ENCODE measurements around the gene UBA7. TPM values are rescaled to one million over a fixed set of nuclear protein-coding genes. Genes with fewer than 3 reads are reported as not detected.

UBA7 gene, protein sequence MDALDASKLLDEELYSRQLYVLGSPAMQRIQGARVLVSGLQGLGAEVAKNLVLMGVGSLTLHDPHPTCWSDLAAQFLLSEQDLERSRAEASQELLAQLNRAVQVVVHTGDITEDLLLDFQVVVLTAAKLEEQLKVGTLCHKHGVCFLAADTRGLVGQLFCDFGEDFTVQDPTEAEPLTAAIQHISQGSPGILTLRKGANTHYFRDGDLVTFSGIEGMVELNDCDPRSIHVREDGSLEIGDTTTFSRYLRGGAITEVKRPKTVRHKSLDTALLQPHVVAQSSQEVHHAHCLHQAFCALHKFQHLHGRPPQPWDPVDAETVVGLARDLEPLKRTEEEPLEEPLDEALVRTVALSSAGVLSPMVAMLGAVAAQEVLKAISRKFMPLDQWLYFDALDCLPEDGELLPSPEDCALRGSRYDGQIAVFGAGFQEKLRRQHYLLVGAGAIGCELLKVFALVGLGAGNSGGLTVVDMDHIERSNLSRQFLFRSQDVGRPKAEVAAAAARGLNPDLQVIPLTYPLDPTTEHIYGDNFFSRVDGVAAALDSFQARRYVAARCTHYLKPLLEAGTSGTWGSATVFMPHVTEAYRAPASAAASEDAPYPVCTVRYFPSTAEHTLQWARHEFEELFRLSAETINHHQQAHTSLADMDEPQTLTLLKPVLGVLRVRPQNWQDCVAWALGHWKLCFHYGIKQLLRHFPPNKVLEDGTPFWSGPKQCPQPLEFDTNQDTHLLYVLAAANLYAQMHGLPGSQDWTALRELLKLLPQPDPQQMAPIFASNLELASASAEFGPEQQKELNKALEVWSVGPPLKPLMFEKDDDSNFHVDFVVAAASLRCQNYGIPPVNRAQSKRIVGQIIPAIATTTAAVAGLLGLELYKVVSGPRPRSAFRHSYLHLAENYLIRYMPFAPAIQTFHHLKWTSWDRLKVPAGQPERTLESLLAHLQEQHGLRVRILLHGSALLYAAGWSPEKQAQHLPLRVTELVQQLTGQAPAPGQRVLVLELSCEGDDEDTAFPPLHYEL
- total RNA-seq (2022): 26.3 and 40.9 TPM in 2 replicates
- percentile 44 among the genes with signal in this experiment for Bru-seq, nascent RNA
- BruChase-seq, experiment 1, labeled RNA remaining after a 6-hour chase: percentile 58 among the genes with signal in this experiment
- BruChase-seq, experiment 2, labeled RNA remaining after a 2-hour chase: percentile 57 among the genes with signal in this experiment
- long read RNA-seq, partial matches to known transcripts: 4 of 6 reads
- long read RNA-seq, other reads (novel, unspliced or antisense): 1 of 6 reads

- Mint-ChIP-seq H3K27ac (ENCODE audit: unreplicated experiment) (no peak within 1 kb of the TSS), H3K4me3 (ENCODE audit: low read depth, unreplicated experiment) (peak within 1 kb of the TSS; percentile 28), H3K36me3 (ENCODE audit: insufficient read depth, unreplicated experiment) (no peaks in the 10 kb centered on the region), H3K9me3 (ENCODE audit: low read depth, unreplicated experiment) (no peaks in the 10 kb centered on the region), H3K27me3 (ENCODE audit: unreplicated experiment) (no peaks in the 10 kb centered on the region), H3K4me1 (ENCODE audit: low read depth, unreplicated experiment) (no peaks in the 10 kb centered on the region)
- TF ChIP-seq CTCF (IDR thresholded peaks at IDR 0.05; ENCODE audit: unreplicated experiment): no peak
- peak; percentile 44 for DNase-seq
- BruUV-seq (replicated peaks): no TSS peak
- CTCF ChIA-PET: interaction anchor here (0.5 to 1.2 kb wide), 6 partner anchors 11 to 132 kb away, joined by 3 to 7 read pairs (median 4); partner anchors contain the start of gene INKA1
- intact Hi-C loops (cut with micrococcal nuclease; ENCODE audit: unreplicated experiment): no loop called here
Measured at GRCh38 chr3:49813497-49814174, at the start of gene UBA7. Gene UBA7, minus strand, starts transcription at chr3:49813953. Its CDS starts 166 bp downstream, at chr3:49813787.

DNA sequence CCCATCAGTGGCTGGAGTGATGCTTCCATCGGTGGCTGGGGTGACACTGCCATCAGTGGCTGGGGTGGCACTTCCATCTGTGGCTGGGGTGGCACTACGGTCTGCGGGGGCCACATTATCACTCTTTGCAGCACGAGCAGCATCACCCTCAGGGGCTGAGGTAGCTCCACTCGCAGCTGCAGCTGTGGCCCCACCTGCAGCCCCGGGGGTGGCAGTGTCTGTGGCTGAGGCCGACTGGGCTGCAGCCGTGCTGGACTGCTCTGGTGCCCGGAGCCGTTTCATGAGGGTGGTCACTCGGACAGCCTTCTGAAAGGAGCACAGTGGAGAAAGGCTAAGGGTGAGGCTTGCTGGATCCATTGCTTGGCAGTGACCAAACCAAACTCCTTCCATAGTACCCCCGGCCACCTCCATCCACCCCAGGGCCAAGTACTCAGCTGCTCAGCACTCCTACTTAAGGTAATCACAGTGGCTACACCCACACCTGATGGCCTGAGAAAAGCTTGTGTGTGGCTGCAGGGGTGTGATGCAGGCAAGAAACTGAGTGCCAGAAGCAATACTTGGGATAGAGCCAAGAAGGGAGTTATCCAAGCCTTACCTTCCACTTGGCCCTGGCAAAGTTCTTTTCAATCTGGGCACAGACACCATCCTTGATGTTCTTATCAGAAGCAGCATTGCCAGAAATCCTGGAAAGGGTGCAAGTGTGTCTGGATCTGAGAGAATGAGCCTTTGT, 46.0 kb upstream of the UBA7 start:
- Mint-ChIP-seq H3K27ac (ENCODE audit: unreplicated experiment) (no peak overlapping the region), H3K27me3 (ENCODE audit: unreplicated experiment) (peaks cover 46% of the 10 kb centered on the region), H3K36me3 (ENCODE audit: insufficient read depth, unreplicated experiment) (peaks cover 13% of the 10 kb centered on the region), H3K4me1 (ENCODE audit: low read depth, unreplicated experiment) (peaks cover 8% of the 10 kb centered on the region), H3K9me3 (ENCODE audit: low read depth, unreplicated experiment) (no peaks in the 10 kb centered on the region), H3K4me3 (ENCODE audit: low read depth, unreplicated experiment) (no peak overlapping the region)
- no peak for TF ChIP-seq CTCF (IDR thresholded peaks at IDR 0.05; ENCODE audit: unreplicated experiment)
- no peak for DNase-seq
- BruUV-seq (replicated peaks): no TSS peak
- CTCF ChIA-PET: no interaction called here
- intact Hi-C loops (cut with micrococcal nuclease; ENCODE audit: unreplicated experiment): no loop called here

DNA sequence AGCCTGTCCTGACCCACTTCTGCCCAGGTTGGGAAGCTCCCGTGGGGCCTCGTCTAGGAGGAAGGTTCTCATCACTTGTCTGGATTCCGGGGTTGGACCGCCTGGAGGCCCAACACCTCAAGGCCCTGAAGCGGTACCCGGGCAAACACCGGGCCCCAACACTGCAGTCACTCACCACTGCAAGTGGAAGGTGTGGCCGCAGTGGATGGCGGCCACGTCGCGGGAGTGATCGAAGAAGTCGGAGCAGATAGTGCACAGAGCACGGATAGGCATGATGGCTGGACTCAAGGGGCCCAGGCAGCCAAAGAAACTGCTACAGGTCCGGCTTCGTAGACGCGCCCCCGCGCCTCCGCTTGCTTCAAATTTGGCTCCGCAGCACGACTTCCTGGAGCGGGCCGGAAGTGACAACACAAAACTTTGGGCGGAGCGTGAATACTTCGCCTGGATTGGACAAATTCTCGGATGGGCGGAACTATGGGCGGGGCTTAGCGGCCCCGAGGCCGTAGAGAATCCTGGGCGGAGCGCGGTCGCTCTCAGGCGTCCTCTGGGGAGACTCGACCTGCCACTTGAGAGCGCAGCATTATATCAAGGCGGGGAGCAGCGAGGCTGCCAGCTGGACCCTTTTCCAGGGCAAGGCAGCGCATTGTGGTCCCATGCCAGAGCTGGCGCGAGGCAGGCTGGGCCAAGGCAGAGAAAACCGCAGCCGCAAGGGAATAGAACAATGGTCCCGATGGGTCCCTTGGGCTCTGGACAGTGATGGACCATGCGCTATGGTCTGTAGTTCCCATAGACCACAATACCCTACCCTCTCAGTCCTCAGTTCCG, 42.6 kb upstream of the UBA7 start, which contains the start of gene TRAIP:
TRAIP (minus strand) TSS at position 384 of the 825 bp plus-strand sequence; CDS start at position 273, 111 bp downstream.
- peak; percentile 93 for DNase-seq
- Mint-ChIP-seq H3K4me1 (ENCODE audit: low read depth, unreplicated experiment) (peaks cover 13% of the 10 kb centered on the region), H3K4me3 (ENCODE audit: low read depth, unreplicated experiment) (peak within 1 kb of the TSS; percentile 90), H3K36me3 (ENCODE audit: insufficient read depth, unreplicated experiment) (peaks cover 13% of the 10 kb centered on the region), H3K9me3 (ENCODE audit: low read depth, unreplicated experiment) (no peaks in the 10 kb centered on the region), H3K27ac (ENCODE audit: unreplicated experiment) (peak within 1 kb of the TSS; percentile 87), H3K27me3 (ENCODE audit: unreplicated experiment) (peaks cover 13% of the 10 kb centered on the region)
- BruUV-seq (replicated peaks): no TSS peak
- CTCF ChIA-PET: no interaction called here
- intact Hi-C loops (cut with micrococcal nuclease; ENCODE audit: unreplicated experiment): loop anchor here (2.0 kb wide), 1 partner anchor 44 kb away; no protein-coding TSS in a partner anchor
- TF ChIP-seq CTCF (IDR thresholded peaks at IDR 0.05; ENCODE audit: unreplicated experiment): no peak
